ENCODE data around the gene KDM2A.

KDM2A gene

DNA sequence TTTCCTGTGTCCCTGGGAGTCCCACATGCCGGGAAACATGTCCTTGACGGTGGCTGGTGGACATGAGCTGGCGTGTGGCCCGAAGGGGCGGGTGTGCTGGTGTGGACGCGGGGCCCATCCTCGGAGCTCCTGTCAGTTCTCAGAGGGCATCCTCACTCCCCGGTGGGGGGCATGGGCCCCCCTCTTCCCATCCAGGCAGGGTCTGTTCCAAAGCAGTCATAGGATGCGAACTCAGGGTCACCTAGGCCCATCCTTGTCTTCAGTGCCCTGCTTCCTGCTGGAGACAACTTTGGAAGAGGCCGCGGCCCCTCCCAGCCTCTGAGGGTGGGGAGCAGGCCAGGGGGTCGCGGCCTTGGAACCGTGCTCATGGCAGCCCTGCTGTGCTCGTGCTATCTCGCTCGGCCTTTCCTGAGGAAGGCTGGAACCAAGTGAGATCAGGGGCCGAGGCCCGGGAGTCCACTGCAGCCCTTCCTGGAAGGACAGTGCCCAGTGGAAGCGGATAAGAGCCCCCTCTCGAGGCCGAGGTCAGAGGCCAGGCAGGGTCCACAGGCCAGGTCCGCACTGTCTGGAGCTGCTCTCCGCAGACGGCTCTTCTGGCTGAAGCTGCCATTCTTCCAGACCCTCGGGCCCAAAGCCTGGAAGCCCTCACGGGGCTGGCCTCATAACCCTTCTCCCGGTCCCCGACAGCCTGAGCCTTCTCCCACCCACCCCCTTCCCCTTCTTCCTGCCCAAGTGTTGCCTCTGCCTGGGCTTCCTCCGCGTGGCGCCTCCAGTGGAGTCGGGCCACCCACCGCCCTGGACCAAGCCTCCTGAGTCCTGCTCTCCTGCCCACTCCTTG is 155.9 kb downstream of the KDM2A start:
- DNase-seq (ENCODE audit: low read depth), result no peak
- TF ChIP-seq, protein P1, sequence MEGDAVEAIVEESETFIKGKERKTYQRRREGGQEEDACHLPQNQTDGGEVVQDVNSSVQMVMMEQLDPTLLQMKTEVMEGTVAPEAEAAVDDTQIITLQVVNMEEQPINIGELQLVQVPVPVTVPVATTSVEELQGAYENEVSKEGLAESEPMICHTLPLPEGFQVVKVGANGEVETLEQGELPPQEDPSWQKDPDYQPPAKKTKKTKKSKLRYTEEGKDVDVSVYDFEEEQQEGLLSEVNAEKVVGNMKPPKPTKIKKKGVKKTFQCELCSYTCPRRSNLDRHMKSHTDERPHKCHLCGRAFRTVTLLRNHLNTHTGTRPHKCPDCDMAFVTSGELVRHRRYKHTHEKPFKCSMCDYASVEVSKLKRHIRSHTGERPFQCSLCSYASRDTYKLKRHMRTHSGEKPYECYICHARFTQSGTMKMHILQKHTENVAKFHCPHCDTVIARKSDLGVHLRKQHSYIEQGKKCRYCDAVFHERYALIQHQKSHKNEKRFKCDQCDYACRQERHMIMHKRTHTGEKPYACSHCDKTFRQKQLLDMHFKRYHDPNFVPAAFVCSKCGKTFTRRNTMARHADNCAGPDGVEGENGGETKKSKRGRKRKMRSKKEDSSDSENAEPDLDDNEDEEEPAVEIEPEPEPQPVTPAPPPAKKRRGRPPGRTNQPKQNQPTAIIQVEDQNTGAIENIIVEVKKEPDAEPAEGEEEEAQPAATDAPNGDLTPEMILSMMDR (IDR thresholded peaks at IDR 0.05; ENCODE audit: control insufficient read depth, extremely low read depth, insufficient read depth), result no peak
- H3K4me3 ChIP-seq (ENCODE audit: low read depth, low read length), result no peak overlapping the region

DNA sequence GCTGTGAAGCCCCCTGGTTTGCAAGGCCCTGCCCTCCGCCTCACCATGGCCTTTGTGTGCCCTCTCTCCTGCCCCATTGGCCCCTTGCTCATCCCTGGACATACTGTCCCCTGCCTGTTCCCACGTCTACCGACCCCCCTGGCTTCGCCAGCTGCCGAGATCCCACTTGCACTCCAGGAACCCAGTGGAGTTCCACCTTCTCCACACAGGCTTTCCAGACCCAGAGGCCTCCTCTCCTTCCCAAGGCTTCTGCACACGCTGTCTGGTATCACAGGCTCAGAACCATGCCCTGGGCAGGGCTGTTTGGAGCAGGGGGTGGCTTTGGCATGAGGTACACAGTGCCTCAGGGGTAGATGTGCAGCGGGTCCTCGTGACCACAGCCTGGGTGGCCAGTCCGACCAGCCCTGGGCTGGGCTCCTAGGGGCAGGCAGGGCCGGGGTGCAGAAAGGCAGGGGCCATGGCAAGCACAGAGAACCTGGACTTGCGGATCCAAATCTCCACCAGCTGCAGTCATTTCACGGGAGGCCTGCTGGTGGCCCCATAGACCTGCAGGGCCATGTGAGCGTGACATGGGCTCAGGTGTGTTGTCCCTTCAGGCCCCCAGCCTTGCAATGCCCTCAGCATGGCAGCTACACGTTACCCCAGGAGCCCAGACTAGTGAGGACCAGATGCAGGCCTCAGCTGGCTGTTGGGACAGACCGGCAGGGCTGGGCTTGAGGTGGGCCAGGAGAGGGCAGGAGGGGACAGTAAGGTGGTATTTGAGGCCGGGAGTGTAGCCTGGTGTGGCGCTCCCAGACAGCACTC is 156.7 kb downstream of the KDM2A start:
- no peak for DNase-seq (ENCODE audit: low read depth)
- H3K4me3 ChIP-seq (ENCODE audit: low read depth, low read length), result no peak overlapping the region
- TF ChIP-seq, protein P1 (IDR thresholded peaks at IDR 0.05; ENCODE audit: control insufficient read depth, extremely low read depth, insufficient read depth), result no peak

DNA sequence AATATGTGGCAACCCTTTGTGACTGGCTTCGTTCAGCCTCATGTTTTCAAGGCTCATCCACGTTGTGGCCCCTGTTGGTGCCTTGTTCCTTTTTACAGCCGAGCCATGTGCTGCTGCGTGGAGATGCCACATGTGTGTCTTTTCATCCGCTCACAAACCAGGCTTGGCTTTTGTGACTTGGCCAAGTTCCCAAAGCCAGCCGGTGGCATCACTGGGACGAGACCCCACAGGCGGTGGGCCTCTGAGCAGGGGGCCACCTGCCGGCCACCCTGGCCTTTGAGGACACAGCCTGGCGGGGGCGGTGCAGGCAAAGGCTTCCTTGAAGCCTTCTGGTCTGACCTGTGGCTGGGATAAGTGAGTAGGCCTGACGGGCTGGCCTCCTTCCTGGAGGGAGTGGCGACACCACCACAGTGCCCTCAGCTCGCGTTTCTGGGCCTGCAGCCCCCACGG is 157.7 kb downstream of the KDM2A start:
- no peak overlapping the region for H3K4me3 ChIP-seq (ENCODE audit: low read depth, low read length)
- TF ChIP-seq, protein P1 (IDR thresholded peaks at IDR 0.05; ENCODE audit: control insufficient read depth, extremely low read depth, insufficient read depth), result no peak
- no peak for DNase-seq (ENCODE audit: low read depth)

GRCh38 chr11:67277231-67277961 is 158.3 kb downstream of the KDM2A start:
- TF ChIP-seq, protein P1 (IDR thresholded peaks at IDR 0.05; ENCODE audit: control insufficient read depth, extremely low read depth, insufficient read depth), result no peak
- DNase-seq (ENCODE audit: low read depth), result no peak
- H3K4me3 ChIP-seq (ENCODE audit: low read depth, low read length), result no peak overlapping the region

DNA sequence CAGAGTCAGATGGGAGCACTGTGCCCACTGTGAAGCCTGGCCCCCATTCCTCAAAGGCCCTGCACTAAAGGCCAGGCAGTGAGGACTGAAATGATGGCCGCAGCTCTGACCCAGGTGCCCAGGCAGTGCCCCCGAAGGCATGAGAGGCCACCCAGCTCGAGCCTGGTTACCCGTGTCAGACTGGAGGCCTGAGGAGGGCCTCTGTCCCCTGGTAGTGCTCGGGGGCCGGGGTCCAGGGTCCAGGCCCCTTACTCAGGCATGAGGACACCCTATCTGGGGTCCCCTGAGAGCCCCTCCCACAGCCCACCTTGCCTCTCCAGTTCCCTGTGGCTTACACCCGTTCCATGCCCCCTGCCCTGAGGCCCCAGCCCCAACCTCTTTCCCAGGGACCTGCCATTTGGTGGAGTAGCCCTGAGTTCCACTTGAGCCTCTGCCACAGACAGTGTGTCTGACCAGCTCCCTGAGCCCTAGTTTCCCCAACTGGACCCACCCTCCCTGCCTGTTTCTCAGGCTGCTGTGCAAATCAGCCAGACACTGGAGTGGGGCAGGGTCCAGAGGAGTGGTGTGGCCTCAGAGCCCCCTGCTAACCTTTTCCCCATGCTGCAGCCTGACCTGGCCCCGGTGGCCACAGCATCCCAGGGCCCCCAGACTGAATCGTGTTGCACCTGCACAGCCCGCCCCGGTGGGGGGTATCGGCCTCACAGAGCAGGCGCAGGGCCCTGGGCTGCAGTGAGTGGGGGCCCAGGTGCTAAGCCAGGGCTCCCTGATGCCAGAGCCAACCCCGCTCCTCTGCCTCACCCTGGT is 159.3 kb downstream of the KDM2A start:
- no peak overlapping the region for H3K4me3 ChIP-seq (ENCODE audit: low read depth, low read length)
- DNase-seq (ENCODE audit: low read depth), result no peak
- TF ChIP-seq, protein P1 (IDR thresholded peaks at IDR 0.05; ENCODE audit: control insufficient read depth, extremely low read depth, insufficient read depth), result no peak

All from LNCaP clone FGC (cell line).